Ectodermal cell (in vitro differentiated cells): Measurements from ENCODE around the gene MICA.
"Not testable (repeated sequence)": the region's sequence is repeated elsewhere in the genome, so short reads cannot be mapped to it uniquely, and the experiment has no call there.

ENCODE experiments used
- H3K27ac ChIP-seq: 2 replicates; pipeline ENCODE4 v1.7.0; 2013; ENCODE audit warnings: mild to moderate bottlenecking, low read depth, low read length; ENCODE audit not compliant: insufficient read depth, poor library complexity, severe bottlenecking
- H3K27me3 ChIP-seq: 2 replicates; pipeline ENCODE4 v1.7.0; 2013; ENCODE audit warnings: mild to moderate bottlenecking, low read length; ENCODE audit not compliant: insufficient read depth, control insufficient read depth, poor library complexity, severe bottlenecking
- H3K36me3 ChIP-seq: one replicate; pipeline ENCODE4 v1.7.0; 2013; ENCODE audit warnings: low read length; ENCODE audit not compliant: control insufficient read depth, insufficient read depth
- H3K4me1 ChIP-seq: one replicate; pipeline ENCODE4 v1.7.0; 2013; ENCODE audit warnings: low read length; ENCODE audit not compliant: control insufficient read depth, insufficient read depth
- H3K4me3 ChIP-seq: 2 replicates; pipeline ENCODE4 v1.7.0; 2013; ENCODE audit warnings: low read depth, low read length, control low read depth; ENCODE audit not compliant: insufficient read depth
- H3K9me3 ChIP-seq: 2 replicates; pipeline ENCODE4 v1.7.0; 2013; ENCODE audit warnings: mild to moderate bottlenecking, low read length, moderate library complexity; ENCODE audit not compliant: control insufficient read depth
- WGBS, 2 experiments: methylation state at CpG; one replicate each; pipeline ENCODE4 v1.1.7; 2013; ENCODE audit warnings: missing lambda C conversion rate in 2 of 2; 5-methylcytosine and 5-hydroxymethylcytosine counted together

Gene MICA

GRCh38 chr6:31396422-31397152 is 6.8 kb upstream of the MICA start:
- peaks cover 11% of the 10 kb centered on the region for H3K4me1 ChIP-seq
- no peaks in the 10 kb centered on the region for H3K9me3 ChIP-seq
- H3K27me3 ChIP-seq, result peaks cover 22% of the 10 kb centered on the region
- no peak overlapping the region for H3K4me3 ChIP-seq
- no peaks in the 10 kb centered on the region for H3K36me3 ChIP-seq
- no peak overlapping the region for H3K27ac ChIP-seq
- WGBS, 2 experiments, result 58 to 61% methylated on average over 11 of the region's 11 CpGs

GRCh38 chr6:31397153-31397499 is 6.3 kb upstream of the MICA start:
- Histone ChIP-seq H3K4me1 (peaks cover 11% of the 10 kb centered on the region), H3K27me3 (peaks cover 28% of the 10 kb centered on the region)
- H3K9me3 ChIP-seq, H3K4me3 ChIP-seq, H3K36me3 ChIP-seq, H3K27ac ChIP-seq: not testable (repeated sequence)
- 44 to 48% methylated on average over 8 of the region's 8 CpGs for WGBS, 2 experiments

GRCh38 chr6:31397901-31398525 is 5.4 kb upstream of the MICA start:
- 72 to 78% methylated on average over 10 of the region's 10 CpGs for WGBS, 2 experiments
- Histone ChIP-seq H3K27me3 (peaks cover 37% of the 10 kb centered on the region), H3K36me3 (no peaks in the 10 kb centered on the region), H3K9me3 (no peaks in the 10 kb centered on the region), H3K4me3 (no peak overlapping the region), H3K27ac (no peak overlapping the region), H3K4me1 (peaks cover 15% of the 10 kb centered on the region)

- Histone ChIP-seq H3K4me1 (peaks cover 5% of the 10 kb centered on the region), H3K27ac (no peak overlapping the region), H3K36me3 (no peaks in the 10 kb centered on the region), H3K9me3 (no peaks in the 10 kb centered on the region), H3K27me3 (peaks cover 38% of the 10 kb centered on the region), H3K4me3 (peak overlapping the region; percentile 41)
- WGBS, 2 experiments, result 2% methylated on average over 57 of the region's 57 CpGs
These were observed 3.6 kb upstream of the MICA start for GRCh38 chr6:31399589-31400466.

- WGBS, 2 experiments, result 7 to 10% methylated on average over 28 to 30 of the region's 30 CpGs
- peak overlapping the region; percentile 41 for H3K4me3 ChIP-seq
- no peaks in the 10 kb centered on the region for H3K36me3 ChIP-seq
- H3K27ac ChIP-seq, result no peak overlapping the region
- peaks cover 5% of the 10 kb centered on the region for H3K4me1 ChIP-seq
- no peaks in the 10 kb centered on the region for H3K9me3 ChIP-seq
- peaks cover 38% of the 10 kb centered on the region for H3K27me3 ChIP-seq
These were observed 2.7 kb upstream of the MICA start for GRCh38 chr6:31400467-31401289.

- Histone ChIP-seq H3K27ac (no peak overlapping the region), H3K27me3 (peaks cover 38% of the 10 kb centered on the region), H3K9me3 (no peaks in the 10 kb centered on the region), H3K36me3 (no peaks in the 10 kb centered on the region), H3K4me1 (peaks cover 5% of the 10 kb centered on the region), H3K4me3 (no peak overlapping the region)
- WGBS, 2 experiments, result 79 to 81% methylated on average over 4 of the region's 4 CpGs
These were observed 2.0 kb upstream of the MICA start for GRCh38 chr6:31401403-31401802.

GRCh38 chr6:31402324-31403282 is 792 bp upstream of the MICA start:
- WGBS, 2 experiments, result 32 to 34% methylated on average over 27 of the region's 27 CpGs
- Histone ChIP-seq H3K36me3 (no peaks in the 10 kb centered on the region), H3K4me3 (peak overlapping the region; percentile 63), H3K27ac (no peak overlapping the region), H3K4me1 (peaks cover 5% of the 10 kb centered on the region), H3K27me3 (peaks cover 38% of the 10 kb centered on the region), H3K9me3 (no peaks in the 10 kb centered on the region)

GRCh38 chr6:31404061-31404364 is 618 bp downstream of the MICA start:
- not testable (repeated sequence) for H3K36me3 ChIP-seq, H3K4me1 ChIP-seq, H3K27ac ChIP-seq, H3K9me3 ChIP-seq
- peak overlapping the region; percentile 63 for H3K4me3 ChIP-seq
- WGBS, 2 experiments, result 1 to 2% methylated on average over 13 of the region's 13 CpGs
- peaks cover 38% of the 10 kb centered on the region for H3K27me3 ChIP-seq

GRCh38 chr6:31405996-31406395 is 2.6 kb downstream of the MICA start:
- Histone ChIP-seq H3K9me3 (no peaks in the 10 kb centered on the region), H3K4me1 (peaks cover 5% of the 10 kb centered on the region), H3K4me3 (no peak overlapping the region), H3K27me3 (peaks cover 21% of the 10 kb centered on the region), H3K36me3 (no peaks in the 10 kb centered on the region), H3K27ac (no peak overlapping the region)
- 94 to 100% methylated on average over 3 to 5 of the region's 5 CpGs for WGBS, 2 experiments
